CD14-positive monocyte (primary cell): ENCODE data around the gene MRPL47. TPM values are rescaled to one million over a fixed set of nuclear protein-coding genes. Genes with fewer than 3 reads are reported as not detected.

Experiments
- DNase-seq, 3 donors: peaks; one replicate each; pipeline ENCODE4 v3.0.0-alpha.2; 2011 to 2022
- H2AFZ ChIP-seq: 2 replicates; pipeline ENCODE4 v1.6.0; 2012; ENCODE audit warnings: mild to moderate bottlenecking, low read depth, low read length, inconsistent platforms; ENCODE audit not compliant: insufficient read depth, poor library complexity, severe bottlenecking
- H3K27ac ChIP-seq, 2 donors: 1 replicate in 1 of 2; 2 replicates in 1 of 2; pipeline ENCODE4 v1.5.1; 2012 to 2013; ENCODE audit warnings: low read length in 2 of 2, control low read depth in 1 of 2, inconsistent platforms in 1 of 2, low read depth in 1 of 2, mild to moderate bottlenecking in 1 of 2
- H3K27me3 ChIP-seq, 2 donors: one replicate each; pipeline versions ENCODE4 v1.6.0 to v1.6.1; 2011 to 2013; ENCODE audit warnings: low read length in 2 of 2; ENCODE audit not compliant: control insufficient read depth in 2 of 2, insufficient read depth in 2 of 2
- H3K36me3 ChIP-seq, 2 donors: replicated peaks in 1 of 2; 1 replicate in 1 of 2; 2 replicates in 1 of 2; pipeline versions ENCODE4 v1.5.1 to v1.6.1; 2012 to 2013; ENCODE audit warnings: low read length in 2 of 2, control low read depth in 1 of 2, inconsistent platforms in 1 of 2, mild to moderate bottlenecking in 1 of 2; ENCODE audit not compliant: insufficient read depth in 2 of 2, control insufficient read depth in 1 of 2
- H3K4me1 ChIP-seq, 2 donors: 1 replicate in 1 of 2; 2 replicates in 1 of 2; pipeline versions ENCODE4 v1.5.1 to v1.6.1; 2012 to 2013; ENCODE audit warnings: low read length in 2 of 2, control low read depth in 1 of 2, inconsistent platforms in 1 of 2, mild to moderate bottlenecking in 1 of 2, moderate library complexity in 1 of 2; ENCODE audit not compliant: insufficient read depth in 2 of 2, control insufficient read depth in 1 of 2
- H3K4me2 ChIP-seq: replicated peaks from 2 replicates; pipeline ENCODE3; 2012; ENCODE audit warnings: low read length, moderate library complexity, mild to moderate bottlenecking; ENCODE audit not compliant: poor library complexity, severe bottlenecking; ENCODE audit errors: extremely low read depth
- H3K4me3 ChIP-seq, 3 experiments: fragments of 200-600 bp in 1 of 3; sonication (generic) in 1 of 3; replicated peaks in 1 of 3; 1 replicate in 2 of 3; 2 replicates in 1 of 3; pipeline ENCODE4 v1.5.1; 2011 to 2013; ENCODE audit warnings: low read length in 3 of 3, mild to moderate bottlenecking in 3 of 3, control low read depth in 2 of 3, low read depth in 2 of 3, inconsistent platforms in 1 of 3, moderate library complexity in 1 of 3
- H3K79me2 ChIP-seq: 2 replicates; pipeline ENCODE4 v1.6.0; 2012; ENCODE audit warnings: mild to moderate bottlenecking, control low read depth, inconsistent platforms, low read length, moderate library complexity; ENCODE audit not compliant: insufficient read depth
- H3K9ac ChIP-seq: 2 replicates; pipeline ENCODE4 v1.6.0; 2017; ENCODE audit warnings: low read length, mild to moderate bottlenecking; ENCODE audit not compliant: insufficient read depth, poor library complexity, severe bottlenecking
- H3K9me3 ChIP-seq, 2 donors: replicated peaks in 1 of 2; 1 replicate in 1 of 2; 2 replicates in 1 of 2; pipeline versions ENCODE4 v1.5.1 to v1.6.1; 2012 to 2013; ENCODE audit warnings: low read length in 2 of 2, control low read depth in 1 of 2; ENCODE audit not compliant: control insufficient read depth in 1 of 2, insufficient read depth in 1 of 2
- H4K20me1 ChIP-seq: 2 replicates; pipeline ENCODE4 v1.6.0; 2012; ENCODE audit warnings: mild to moderate bottlenecking, low read length, control low read depth, moderate library complexity; ENCODE audit not compliant: insufficient read depth
- H3K27ac Mint-ChIP-seq, 7 donors: one replicate each; pipeline ENCODE4 v1.8.0; 2020; ENCODE audit warnings: mild to moderate bottlenecking in 7 of 7, mixed read lengths in 7 of 7, moderate library complexity in 6 of 7, inconsistent platforms in 2 of 7
- H3K27me3 Mint-ChIP-seq, 3 donors: one replicate each; pipeline ENCODE4 v1.8.0; 2021 to 2022; ENCODE audit warnings: low read depth in 3 of 3, mild to moderate bottlenecking in 3 of 3, mixed read lengths in 3 of 3, moderate library complexity in 3 of 3, inconsistent platforms in 1 of 3
- H3K36me3 Mint-ChIP-seq, 2 donors: one replicate each; pipeline ENCODE4 v1.8.0; 2020; ENCODE audit warnings: mixed read lengths in 2 of 2, inconsistent platforms in 1 of 2, mild to moderate bottlenecking in 1 of 2
- H3K4me1 Mint-ChIP-seq: one replicate; pipeline ENCODE4 v1.8.0; 2020; ENCODE audit warnings: mild to moderate bottlenecking, mixed read lengths
- H3K4me3 Mint-ChIP-seq, 2 donors: one replicate each; pipeline ENCODE4 v1.8.0; 2020; ENCODE audit warnings: mild to moderate bottlenecking in 2 of 2, mixed read lengths in 2 of 2, moderate library complexity in 1 of 2
- H3K9me3 Mint-ChIP-seq, 7 donors: one replicate each; pipeline ENCODE4 v1.8.0; 2020 to 2022; ENCODE audit warnings: mixed read lengths in 7 of 7, mild to moderate bottlenecking in 6 of 7, moderate library complexity in 6 of 7, inconsistent platforms in 2 of 7
- WGBS: methylation state at CpG from one replicate; pipeline ENCODE4 v1.1.5; 2013; ENCODE audit warnings: missing lambda C conversion rate; ENCODE audit not compliant: insufficient coverage; 5-methylcytosine and 5-hydroxymethylcytosine counted together
- intact Hi-C, 2 donors: fragments of 100-400 bp; cut with micrococcal nuclease; formaldehyde crosslinking; loops; one replicate each; pipeline versions ENCODE4 v1.15.0 to v1.15.1; 2023
- polyA plus RNA-seq, 3 donors: library from polyadenylated mRNA; depleted of rRNA in 1 of 3; unstranded in 2 of 3; stranded (reverse) in 1 of 3; fragments of 300-500 nt in 2 of 3; fragments of >200 nt in 1 of 3; fragmentation: Illumina TruSeq in 2 of 3; gene quantifications; 1 replicate in 2 of 3; 2 replicates in 1 of 3; pipeline ENCODE4 v1.2.3, GENCODE V29; 2012 to 2021
- TF ChIP-seq, protein P1 (sequence below): fragments of 200-600 bp; IDR thresholded peaks from one replicate; pipeline ENCODE4 v1.8.0; 2022; ENCODE audit warnings: antibody characterized with exemption, mild to moderate bottlenecking

The MRPL47 gene
- polyA plus RNA-seq, 3 donors, result 10.3 to 46.4 (median 44.3) TPM

DNA sequence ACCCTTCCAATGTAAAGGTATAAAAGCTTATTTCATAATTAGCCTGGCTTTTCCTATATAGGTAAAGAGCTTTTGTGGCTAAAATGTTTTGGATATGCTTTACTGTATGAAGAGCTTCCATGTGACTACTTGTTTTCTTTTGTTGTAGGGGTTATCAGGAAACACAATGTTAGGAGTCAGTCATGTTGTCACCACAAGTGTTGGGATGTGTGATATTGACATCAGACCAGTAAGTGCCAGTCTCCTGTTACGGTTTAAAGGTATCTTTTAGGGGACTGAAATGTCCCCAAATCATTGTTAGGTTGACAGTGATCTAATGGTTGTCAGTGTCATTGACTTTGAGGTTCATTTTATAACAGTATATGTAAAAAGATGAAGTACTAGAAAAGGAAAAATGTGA is 23.4 kb downstream of the MRPL47 start:
- H2AFZ ChIP-seq, result no peak overlapping the region
- H3K9me3 Mint-ChIP-seq, result no peaks in the 10 kb centered on the region
- TF ChIP-seq, protein P1, sequence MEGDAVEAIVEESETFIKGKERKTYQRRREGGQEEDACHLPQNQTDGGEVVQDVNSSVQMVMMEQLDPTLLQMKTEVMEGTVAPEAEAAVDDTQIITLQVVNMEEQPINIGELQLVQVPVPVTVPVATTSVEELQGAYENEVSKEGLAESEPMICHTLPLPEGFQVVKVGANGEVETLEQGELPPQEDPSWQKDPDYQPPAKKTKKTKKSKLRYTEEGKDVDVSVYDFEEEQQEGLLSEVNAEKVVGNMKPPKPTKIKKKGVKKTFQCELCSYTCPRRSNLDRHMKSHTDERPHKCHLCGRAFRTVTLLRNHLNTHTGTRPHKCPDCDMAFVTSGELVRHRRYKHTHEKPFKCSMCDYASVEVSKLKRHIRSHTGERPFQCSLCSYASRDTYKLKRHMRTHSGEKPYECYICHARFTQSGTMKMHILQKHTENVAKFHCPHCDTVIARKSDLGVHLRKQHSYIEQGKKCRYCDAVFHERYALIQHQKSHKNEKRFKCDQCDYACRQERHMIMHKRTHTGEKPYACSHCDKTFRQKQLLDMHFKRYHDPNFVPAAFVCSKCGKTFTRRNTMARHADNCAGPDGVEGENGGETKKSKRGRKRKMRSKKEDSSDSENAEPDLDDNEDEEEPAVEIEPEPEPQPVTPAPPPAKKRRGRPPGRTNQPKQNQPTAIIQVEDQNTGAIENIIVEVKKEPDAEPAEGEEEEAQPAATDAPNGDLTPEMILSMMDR, result no peak
- no peaks in the 10 kb centered on the region for H3K27me3 Mint-ChIP-seq
- no peak for DNase-seq
- H4K20me1 ChIP-seq, result no peaks in the 10 kb centered on the region
- H3K4me2 ChIP-seq, result no peak overlapping the region
- H3K9ac ChIP-seq, result no peak overlapping the region
- peaks cover 52 to 72% of the 10 kb centered on the region in 2 donors for H3K36me3 Mint-ChIP-seq
- intact Hi-C loops, result no loop called here
- no peaks in the 10 kb centered on the region for H3K27me3 ChIP-seq
- H3K9me3 ChIP-seq, result no peaks in the 10 kb centered on the region
- no peak overlapping the region for H3K27ac Mint-ChIP-seq
- no peak overlapping the region for H3K27ac ChIP-seq
- peaks cover 86 to 100% of the 10 kb centered on the region in 2 donors for H3K36me3 ChIP-seq
- H3K4me1 ChIP-seq, result no peaks in the 10 kb centered on the region
- no peak overlapping the region for H3K4me3 Mint-ChIP-seq
- H3K79me2 ChIP-seq, result no peaks in the 10 kb centered on the region
- WGBS, result no CpG with 5 or more reads among the region's 1 CpG
- peaks cover 2% of the 10 kb centered on the region for H3K4me1 Mint-ChIP-seq
- no peak overlapping the region for H3K4me3 ChIP-seq

GRCh38 chr3:179565496-179565895 is 38.9 kb downstream of the MRPL47 start:
- H3K27ac Mint-ChIP-seq, result no peak overlapping the region

More at GRCh38 chr3:179565496-179565895, 38.9 kb downstream of the MRPL47 start:
- Histone ChIP-seq H3K79me2 (peaks cover 57% of the 10 kb centered on the region), H3K4me1 (peaks cover 11 to 18% of the 10 kb centered on the region in 2 donors), H3K36me3 (peaks cover 15 to 19% of the 10 kb centered on the region in 2 donors), H3K27me3 (no peaks in the 10 kb centered on the region), H3K4me2 (no peak overlapping the region), H3K9me3 (no peaks in the 10 kb centered on the region), H3K9ac (no peak overlapping the region), H3K4me3 (no peak overlapping the region), H3K27ac (no peak overlapping the region), H4K20me1 (peaks cover 14% of the 10 kb centered on the region), H2AFZ (no peak overlapping the region)
- no peaks in the 10 kb centered on the region for H3K9me3 Mint-ChIP-seq
- DNase-seq, result no peak
- H3K27me3 Mint-ChIP-seq, result no peaks in the 10 kb centered on the region
- peaks cover 10 to 11% of the 10 kb centered on the region in 2 donors for H3K36me3 Mint-ChIP-seq
- no peak overlapping the region for H3K4me3 Mint-ChIP-seq
- intact Hi-C loops, result loop anchor here in 1 of 2 donors (10.0 kb wide), 1 partner anchor 541 kb away; no protein-coding TSS in a partner anchor
- no CpG with 5 or more reads among the region's 3 CpGs for WGBS
- TF ChIP-seq, protein P1, result no peak
- H3K4me1 Mint-ChIP-seq, result peaks cover 23% of the 10 kb centered on the region
